Measurements from ENCODE around the gene PTPRC. TPM values are rescaled to one million over a fixed set of nuclear protein-coding genes. Genes with fewer than 3 reads are reported as not detected.

The PTPRC gene
- total RNA-seq, 1 donor from 2014 or later = not detected

- DNase-seq (ENCODE audit: low spot score in 2 of 2, unreplicated experiment in 2 of 2) = no peak
- Mint-ChIP-seq H3K9me3 (peaks cover 8% of the 10 kb centered on the region), H3K4me1 (peaks cover 7% of the 10 kb centered on the region), H3K36me3 (no peaks in the 10 kb centered on the region), H3K4me3 (no peak overlapping the region), H3K27me3 (ENCODE audit: low read depth) (no peaks in the 10 kb centered on the region), H3K27ac (no peak overlapping the region)
- no peak for TF ChIP-seq CTCF (IDR thresholded peaks at IDR 0.05; ENCODE audit: unreplicated experiment)
Observed at GRCh38 chr1:198649232-198649967, 10.6 kb downstream of the PTPRC start.

- Mint-ChIP-seq H3K9me3 (peaks cover 8% of the 10 kb centered on the region), H3K4me3 (no peak overlapping the region), H3K27ac (no peak overlapping the region), H3K4me1 (peaks cover 7% of the 10 kb centered on the region), H3K36me3 (no peaks in the 10 kb centered on the region), H3K27me3 (ENCODE audit: low read depth) (no peaks in the 10 kb centered on the region)
- TF ChIP-seq CTCF (IDR thresholded peaks at IDR 0.05; ENCODE audit: unreplicated experiment) = no peak
- no peak for DNase-seq (ENCODE audit: low spot score in 2 of 2, unreplicated experiment in 2 of 2)
Observed at GRCh38 chr1:198649968-198650338, 11.1 kb downstream of the PTPRC start.

GRCh38 chr1:198650506-198650905 is 11.7 kb downstream of the PTPRC start:
- Mint-ChIP-seq H3K4me1 (peaks cover 7% of the 10 kb centered on the region), H3K27ac (no peak overlapping the region), H3K36me3 (no peaks in the 10 kb centered on the region), H3K27me3 (ENCODE audit: low read depth) (no peaks in the 10 kb centered on the region), H3K9me3 (peaks cover 8% of the 10 kb centered on the region), H3K4me3 (no peak overlapping the region)
- DNase-seq (ENCODE audit: low spot score in 2 of 2, unreplicated experiment in 2 of 2) = no peak
- TF ChIP-seq CTCF (IDR thresholded peaks at IDR 0.05; ENCODE audit: unreplicated experiment) = no peak

GRCh38 chr1:198651650-198652400 is 13.0 kb downstream of the PTPRC start:
- DNase-seq (ENCODE audit: low spot score in 2 of 2, unreplicated experiment in 2 of 2) = no peak
- TF ChIP-seq CTCF (IDR thresholded peaks at IDR 0.05; ENCODE audit: unreplicated experiment) = no peak
- peaks cover 13% of the 10 kb centered on the region for H3K4me1 Mint-ChIP-seq
- no peak overlapping the region for H3K4me3 Mint-ChIP-seq
- H3K9me3 Mint-ChIP-seq = peaks cover 7% of the 10 kb centered on the region
- H3K27me3 Mint-ChIP-seq (ENCODE audit: low read depth) = no peaks in the 10 kb centered on the region
- no peaks in the 10 kb centered on the region for H3K36me3 Mint-ChIP-seq
- H3K27ac Mint-ChIP-seq = no peak overlapping the region

GRCh38 chr1:198653808-198654413 is 15.1 kb downstream of the PTPRC start:
- H3K27ac Mint-ChIP-seq = no peak overlapping the region
- DNase-seq (ENCODE audit: low spot score in 2 of 2, unreplicated experiment in 2 of 2) = no peak
- no peaks in the 10 kb centered on the region for H3K36me3 Mint-ChIP-seq
- no peaks in the 10 kb centered on the region for H3K27me3 Mint-ChIP-seq (ENCODE audit: low read depth)
- peaks cover 26% of the 10 kb centered on the region for H3K4me1 Mint-ChIP-seq
- no peak overlapping the region for H3K4me3 Mint-ChIP-seq
- peaks cover 3% of the 10 kb centered on the region for H3K9me3 Mint-ChIP-seq
- no peak for TF ChIP-seq CTCF (IDR thresholded peaks at IDR 0.05; ENCODE audit: unreplicated experiment)
